HCT116 (cell line): ENCODE measurements around the gene FMN1.

Experiments
- CTCF ChIP-seq, 3 experiments: fragments of 200-600 bp in 1 of 3; sonication (generic) in 1 of 3; IDR thresholded peaks in 2 of 3; conservative IDR thresholded peaks in 1 of 3; 2 replicates each; pipeline ENCODE4 v1.5.1; 2012 to 2017; ENCODE audit warnings: low read depth in 2 of 3, low read length in 2 of 3, antibody characterized with exemption in 1 of 3, borderline replicate concordance in 1 of 3, control low read depth in 1 of 3, mild to moderate bottlenecking in 1 of 3, mixed read lengths in 1 of 3, mixed run types in 1 of 3, moderate library complexity in 1 of 3; ENCODE audit not compliant: insufficient read depth in 1 of 3
- POLR2A ChIP-seq: IDR thresholded peaks from 2 replicates; pipeline ENCODE4 v1.7.0; 2011; ENCODE audit warnings: borderline replicate concordance; ENCODE audit not compliant: insufficient read depth, insufficient read length; ENCODE audit errors: extremely low read depth

GRCh38 chr15:33069161-33069560 is 125.4 kb downstream of the FMN1 start:
- TF ChIP-seq POLR2A (no peak), CTCF (IDR thresholded peaks at IDR 0.05 in 2 of 3, conservative IDR thresholded peaks at IDR 0.05 in 1 of 3; ENCODE audit: borderline replicate concordance in 1 of 3, insufficient read depth in 1 of 3, low read depth in 2 of 3, low read length in 2 of 3) (no peak)
